ENCODE measurements around the gene MR1. TPM values are rescaled to one million over a fixed set of nuclear protein-coding genes. Genes with fewer than 3 reads are reported as not detected.

The MR1 gene
- total RNA-seq, 1 experiment from 2014 or later = 6.6 TPM

- TF ChIP-seq ATF3 (IDR thresholded peaks at IDR 0.05) (no peak), REST (IDR thresholded peaks at IDR 0.05; ENCODE audit: low read depth) (no peak), CTCF (IDR thresholded peaks at IDR 0.05 in 2 of 3, conservative IDR thresholded peaks at IDR 0.05 in 1 of 3; ENCODE audit: borderline replicate concordance in 1 of 3, insufficient read depth in 1 of 3, low read depth in 2 of 3, low read length in 2 of 3) (peak; percentile 64 to 87 (median 72)), CBX3 (IDR thresholded peaks at IDR 0.05; ENCODE audit: low read depth) (0 out of 2 replicates have a peak, but pooled peaks have one; percentile 28), POLR2A (IDR thresholded peaks at IDR 0.05; ENCODE audit: borderline replicate concordance, extremely low read depth, insufficient read depth, insufficient read length) (no peak), ZFX (IDR thresholded peaks at IDR 0.05) (no peak)
Observed at GRCh38 chr1:181083842-181084605, 50.2 kb downstream of the MR1 start (continued).

- no TSS peak for BruUV-seq (replicated peaks)
- no peak for ATAC-seq
- Histone ChIP-seq H3K4me3 (replicated peaks in 1 of 2; ENCODE audit: low read depth in 1 of 2, low read length in 2 of 2) (no peak overlapping the region), H3K9me3 (ENCODE audit: control insufficient read depth in 1 of 2, insufficient read depth in 1 of 2, low read depth in 1 of 2, low read length in 2 of 2) (no peaks in the 10 kb centered on the region), H3K4me1 (ENCODE audit: control insufficient read depth in 1 of 2, insufficient read depth in 2 of 2, low read length in 2 of 2) (peaks cover 14 to 32% of the 10 kb centered on the region in 2 experiments), H3K36me3 (ENCODE audit: control insufficient read depth in 1 of 2, insufficient read depth in 2 of 2, low read length in 2 of 2) (no peaks in the 10 kb centered on the region), H3K9me2 (ENCODE audit: insufficient read depth) (no peaks in the 10 kb centered on the region), H3K79me2 (ENCODE audit: insufficient read depth, low read length) (peaks cover 10% of the 10 kb centered on the region), H3K9ac (ENCODE audit: low read length) (no peak overlapping the region), H3K27me3 (ENCODE audit: insufficient read depth, low read length) (no peaks in the 10 kb centered on the region), H3K4me2 (ENCODE audit: low read length) (peak overlapping the region; percentile 38), H2AFZ (ENCODE audit: low read depth, low read length, poor library complexity, severe bottlenecking) (peak overlapping the region; percentile 87), H3K27ac (ENCODE audit: low read depth, low read length) (no peak overlapping the region), H4K20me1 (ENCODE audit: insufficient read depth) (no peaks in the 10 kb centered on the region)
- ChIA-PET POLR2A (interaction anchor here (0.8 to 1.8 kb wide), 4 partner anchors 11 to 57 kb away, joined by 3 to 9 read pairs (median 6); no protein-coding TSS in a partner anchor), RAD21 (ENCODE audit: low non-redundant PET in 1 of 2, low total read pairs in 2 of 2, uncharacterized antibody in 2 of 2, unreplicated experiment in 2 of 2) (interaction anchor here (1.3 to 2.3 kb wide), 2 partner anchors 57 to 58 kb away, joined by 16 read pairs; no protein-coding TSS in a partner anchor), CTCF (interaction anchor here (0.8 to 2.2 kb wide), 8 partner anchors 9 to 203 kb away, joined by 3 to 40 read pairs (median 6); no protein-coding TSS in a partner anchor)
- no peak for DNase-seq (ENCODE audit: low read depth, low spot score)
- intact Hi-C loops (cut with micrococcal nuclease) = loop anchor here (1.0 to 5.0 kb wide), 2 partner anchors 47 to 58 kb away; no protein-coding TSS in a partner anchor
- TF ChIP-seq POLR2A (IDR thresholded peaks at IDR 0.05; ENCODE audit: borderline replicate concordance, extremely low read depth, insufficient read depth, insufficient read length) (no peak), ELF1 (IDR thresholded peaks at IDR 0.05; ENCODE audit: borderline replicate concordance, low read depth) (no peak), ZBTB33 (IDR thresholded peaks at IDR 0.05; ENCODE audit: extremely low read depth, insufficient replicate concordance, low read length) (no peak), SP1 (IDR thresholded peaks at IDR 0.05; ENCODE audit: low read depth) (no peak), ZNF274 (IDR thresholded peaks at IDR 0.05; ENCODE audit: low read depth, low read length) (no peak), EGR1 (IDR thresholded peaks at IDR 0.05; ENCODE audit: low read depth) (no peak)
Observed at GRCh38 chr1:181084606-181084969, 50.8 kb downstream of the MR1 start.

Measured in HCT116 (cell line).